Bone marrow (tissue), 2 donors: ENCODE data around the gene GRID1.

Source experiments
- DNase-seq, 2 donors: peaks; one replicate each; lab custom pipeline; 2025; lab: John Stamatoyannopoulos, UW

GRID1 gene

GRCh38 chr10:86165666-86166065, 200.9 kb downstream of the GRID1 start:
- no peak for DNase-seq

- no peak for DNase-seq
Measured at GRCh38 chr10:86164960-86165630, 201.5 kb downstream of the GRID1 start.

DNA sequence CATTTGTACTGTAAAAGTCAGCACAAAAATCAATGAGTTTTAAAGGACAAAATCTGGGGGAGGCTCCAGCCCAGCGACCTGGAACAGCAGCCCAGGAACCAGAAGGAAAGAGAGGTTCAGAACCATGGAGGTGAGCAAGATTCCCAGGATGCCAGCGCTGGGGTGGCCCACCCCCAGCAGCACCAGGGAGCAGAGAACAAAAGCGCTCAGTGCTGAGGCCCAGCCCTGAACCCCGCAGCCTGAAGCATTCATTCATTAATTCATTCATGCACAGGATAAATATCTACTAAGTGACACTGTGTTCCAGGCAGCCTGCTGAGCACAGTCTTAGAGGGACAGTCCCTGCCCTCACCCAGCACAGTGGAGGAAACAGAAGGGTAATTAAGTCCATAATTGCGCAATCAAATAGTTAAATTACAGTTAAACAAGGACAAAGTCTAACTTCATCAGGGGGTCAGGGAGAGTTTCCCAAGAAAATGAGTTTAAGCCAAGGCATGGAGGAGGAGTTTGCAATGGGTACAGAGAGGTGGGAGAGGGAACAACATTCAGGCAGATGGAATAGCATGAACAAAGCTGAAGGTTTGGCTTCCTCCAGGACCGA, 202.3 kb downstream of the GRID1 start:
- DNase-seq = no peak

DNA sequence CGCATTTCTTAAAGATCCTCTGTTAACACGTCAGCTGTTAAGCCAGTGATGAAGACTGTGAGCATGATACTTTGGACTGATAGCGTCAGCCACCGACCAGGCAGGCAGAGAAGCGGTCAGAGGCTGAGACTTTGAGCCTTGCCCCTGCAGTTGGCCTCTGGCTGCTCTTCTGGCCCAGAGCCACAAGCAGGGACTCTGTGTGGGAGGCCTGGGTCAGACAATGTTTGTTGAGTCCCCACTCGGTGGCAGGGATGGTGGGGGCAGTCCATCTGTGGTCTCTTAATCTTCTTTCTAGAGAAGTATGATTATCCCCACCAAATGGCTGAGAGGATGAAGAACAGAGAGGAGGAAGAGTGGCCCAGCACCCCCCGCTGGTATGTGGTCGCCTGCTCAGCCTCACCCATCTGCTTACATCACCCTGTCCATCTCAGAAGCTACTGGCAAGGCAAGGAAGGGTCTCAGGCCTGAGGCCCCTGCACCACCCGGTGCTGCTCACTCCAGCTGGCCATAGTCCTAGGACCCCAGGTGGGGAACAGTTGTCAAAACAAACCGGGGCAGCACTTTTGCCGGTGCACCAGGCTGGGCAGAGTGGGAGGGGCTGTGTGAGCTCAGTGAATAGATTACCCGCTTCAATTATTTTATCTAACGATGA, 202.9 kb downstream of the GRID1 start:
- DNase-seq = no peak

GRCh38 chr10:86162696-86163400, 203.7 kb downstream of the GRID1 start:
- no peak for DNase-seq

DNA sequence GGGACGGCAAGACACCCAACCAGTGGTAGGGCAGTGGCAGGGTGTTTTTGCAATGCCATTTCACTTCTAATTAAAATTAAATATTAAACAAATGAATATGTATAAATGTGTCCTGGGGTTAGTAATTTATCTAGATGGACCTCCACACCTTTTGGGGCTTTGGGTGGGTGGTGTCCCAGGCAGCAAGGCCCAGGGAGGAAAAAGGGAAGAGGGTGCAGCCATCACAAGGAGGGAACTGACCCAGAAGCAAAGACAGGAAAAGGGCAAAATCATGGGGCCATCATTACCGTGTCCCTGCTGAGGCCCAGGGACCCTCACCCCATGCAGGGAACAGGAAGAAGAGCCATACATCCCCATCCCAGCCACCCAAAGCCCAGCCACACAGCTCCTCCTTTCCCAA, 204.6 kb downstream of the GRID1 start:
- DNase-seq = no peak

- no peak for DNase-seq
Measured at GRCh38 chr10:86160890-86161585, 205.6 kb downstream of the GRID1 start.

DNA sequence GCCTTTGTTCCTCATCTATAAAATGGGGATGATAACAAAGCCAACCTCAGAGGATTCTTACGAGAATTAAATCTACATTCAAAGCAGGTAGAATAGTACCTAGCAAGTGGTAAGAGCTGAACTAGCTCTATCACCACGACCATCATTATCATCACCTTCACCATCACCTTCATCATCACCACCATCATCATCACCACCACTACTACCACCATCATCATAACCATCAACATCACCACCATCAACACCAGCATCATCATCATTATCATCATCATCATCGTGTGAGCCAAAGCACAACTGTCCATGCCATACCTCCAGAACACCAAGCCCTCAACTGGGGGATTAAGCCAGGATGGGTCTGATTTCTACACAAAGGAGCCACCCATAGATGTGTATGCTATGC, 206.8 kb downstream of the GRID1 start:
- DNase-seq = no peak

DNA sequence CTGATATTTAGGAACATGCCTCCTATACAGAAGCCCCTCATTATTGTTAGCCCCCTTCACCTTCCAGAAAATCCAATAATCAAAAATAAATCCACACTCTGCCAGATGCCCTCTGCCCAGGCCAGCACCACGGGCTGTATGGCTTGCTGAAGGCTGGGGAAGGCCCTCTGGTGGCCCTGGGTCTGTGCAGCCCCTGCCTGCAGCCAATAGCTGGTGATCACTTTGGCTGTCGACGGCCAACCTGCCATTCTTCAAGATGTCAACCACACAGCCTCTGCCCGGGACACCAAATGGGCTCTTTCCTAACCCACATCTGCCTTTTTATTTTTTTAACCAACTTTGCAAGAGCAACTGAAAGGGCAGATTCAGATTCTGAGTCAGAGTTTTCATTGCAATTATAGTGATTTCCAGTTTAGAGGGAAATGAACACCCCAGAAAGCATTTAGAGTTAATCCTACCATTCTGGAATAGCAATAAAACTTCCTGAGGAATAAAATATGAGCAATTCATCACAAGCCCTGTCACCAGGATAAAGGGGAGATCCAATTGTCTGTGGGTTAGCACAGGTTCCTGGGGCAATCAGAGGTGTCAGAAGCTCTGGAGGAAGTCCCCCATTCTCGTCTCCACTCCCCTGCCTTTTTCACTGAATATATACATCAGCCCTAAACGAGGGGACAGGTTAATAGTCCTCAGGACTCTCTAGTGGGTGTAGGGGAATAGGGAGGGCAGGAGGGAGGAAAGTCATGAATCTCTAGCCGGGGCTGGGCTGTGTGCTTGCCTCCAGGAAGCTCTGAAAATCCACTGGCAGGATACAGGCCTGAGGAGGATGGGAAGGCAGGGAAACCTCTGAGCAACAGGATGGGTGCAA, 211.3 kb downstream of the GRID1 start:
- DNase-seq = no peak

DNA sequence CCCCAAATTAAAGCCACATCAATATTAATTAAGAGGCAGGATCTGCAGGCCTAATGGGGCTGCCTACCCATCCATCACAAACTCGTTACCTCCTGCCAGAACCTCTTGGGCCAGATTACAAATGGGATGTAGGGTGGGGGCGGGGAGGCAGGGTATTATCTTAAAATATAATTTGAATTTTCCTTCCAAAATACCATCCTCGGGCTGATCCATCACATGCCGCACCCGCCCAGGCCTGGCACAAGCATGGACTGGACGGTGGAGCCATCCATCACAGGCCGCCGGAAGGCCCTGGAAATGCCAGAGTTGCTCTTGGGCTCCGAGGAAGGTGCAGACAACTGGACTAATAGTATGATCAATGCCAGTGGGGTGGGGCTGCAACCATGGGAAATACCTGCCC, 212.8 kb downstream of the GRID1 start:
- DNase-seq = no peak

GRCh38 chr10:86152911-86153310, 213.7 kb downstream of the GRID1 start:
- no peak for DNase-seq

DNA sequence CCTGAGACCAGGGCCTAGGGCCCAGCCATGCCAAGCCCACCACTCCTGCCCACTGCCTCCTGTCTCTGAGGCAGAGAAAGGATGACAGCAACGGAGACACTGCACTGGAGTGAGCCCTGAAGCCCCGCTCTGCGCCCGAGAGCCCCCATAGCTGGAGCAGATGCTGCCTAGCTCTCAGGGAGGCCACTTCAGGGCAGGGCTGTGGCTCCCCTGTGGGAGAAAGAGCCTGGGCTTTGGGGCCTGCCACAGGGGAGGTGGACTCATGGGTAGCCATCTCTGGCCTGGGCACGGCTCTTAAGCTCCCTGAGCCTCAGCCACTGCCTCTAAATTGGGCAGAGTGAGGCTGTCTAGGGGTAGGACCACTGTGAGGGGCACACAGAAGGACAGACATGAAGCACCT, 214.2 kb downstream of the GRID1 start:
- no peak for DNase-seq

GRCh38 chr10:86151613-86152012, 215.0 kb downstream of the GRID1 start:
- DNase-seq = no peak

DNA sequence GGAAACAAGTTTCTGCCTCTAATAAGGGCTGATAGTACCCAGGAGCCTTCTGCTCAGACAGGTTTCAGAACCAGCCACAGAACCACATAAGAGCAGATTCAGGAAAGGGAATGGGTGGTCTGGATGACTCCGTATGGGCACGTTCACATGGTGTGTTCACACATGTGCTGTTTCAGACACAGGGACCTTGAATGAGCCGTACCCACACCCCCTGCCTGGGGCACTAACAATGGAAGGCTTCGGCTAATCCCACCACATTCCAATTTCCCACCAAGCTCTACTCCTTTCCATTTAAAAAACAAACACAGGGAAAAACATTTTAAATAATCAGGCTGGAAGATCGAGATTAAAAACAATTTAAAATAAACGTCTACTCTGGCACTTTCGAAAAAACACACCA, 217.3 kb downstream of the GRID1 start:
- DNase-seq = no peak

GRCh38 chr10:86148117-86148516, 218.5 kb downstream of the GRID1 start:
- no peak for DNase-seq

- DNase-seq = no peak
Measured at GRCh38 chr10:86144301-86144700, 222.3 kb downstream of the GRID1 start.

- DNase-seq = no peak
Measured at GRCh38 chr10:86141896-86142295, 224.7 kb downstream of the GRID1 start.

GRCh38 chr10:86139066-86139657, 227.4 kb downstream of the GRID1 start:
- no peak for DNase-seq

GRCh38 chr10:86138551-86139065, 228.0 kb downstream of the GRID1 start:
- DNase-seq = no peak

DNA sequence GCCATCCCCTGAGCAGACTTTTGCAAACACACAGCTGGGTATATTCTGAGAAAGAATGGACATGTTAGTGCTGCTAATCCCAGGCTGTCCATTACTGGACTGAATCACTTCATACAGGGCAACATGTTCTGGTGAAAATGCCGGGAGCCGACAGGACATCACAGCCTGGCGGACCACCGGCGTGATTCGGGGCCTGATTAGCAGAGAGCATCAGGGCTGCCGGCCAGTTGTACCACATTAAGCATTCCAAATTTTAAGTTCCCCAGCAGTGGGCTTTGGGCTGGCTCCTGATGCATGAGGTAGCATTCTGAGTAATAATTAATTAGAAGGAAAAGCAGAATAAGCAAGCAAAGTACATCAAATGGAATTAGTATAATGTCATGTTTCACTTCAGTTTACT, 229.0 kb downstream of the GRID1 start:
- DNase-seq = no peak

- no peak for DNase-seq
Measured at GRCh38 chr10:86136934-86137333, 229.7 kb downstream of the GRID1 start.
